ENCODE results near the gene C21orf58.

GRCh38 chr21:46266946-46267345, 56.7 kb downstream of the C21orf58 start:
- TF ChIP-seq CTCF (IDR thresholded peaks at IDR 0.05) (no peak), POLR2AphosphoS5 (IDR thresholded peaks at IDR 0.05; ENCODE audit: low read depth, low read length) (no peak), TCF7L2 (IDR thresholded peaks at IDR 0.05; ENCODE audit: low read depth, low read length) (no peak), SIN3A (IDR thresholded peaks at IDR 0.05; ENCODE audit: borderline replicate concordance, insufficient read depth, low read depth, low read length) (no peak)

Measured in Panc1 (cell line).